DND-41 (cell line): Measurements from ENCODE around the gene PPIP5K2.

Experiments used
- CTCF ChIP-seq: IDR thresholded peaks from 2 replicates; pipeline ENCODE4 v1.5.1; 2012; ENCODE audit warnings: borderline replicate concordance, low read length, moderate library complexity, mild to moderate bottlenecking; ENCODE audit not compliant: poor library complexity, severe bottlenecking; ENCODE audit errors: extremely low read depth
- EZH2 ChIP-seq: IDR thresholded peaks from 3 replicates; pipeline ENCODE4 v1.6.1; 2012; ENCODE audit warnings: borderline replicate concordance, low read depth, mild to moderate bottlenecking, moderate library complexity, low read length, inconsistent platforms; ENCODE audit not compliant: severe bottlenecking

GRCh38 chr5:103166706-103167105 is 46.6 kb downstream of the PPIP5K2 start:
- TF ChIP-seq CTCF (no peak), EZH2 (no peak)
